NT2/D1 (cell line): ENCODE results near the gene UBAC1.

Experiments
- SUZ12 ChIP-seq: IDR thresholded peaks from 2 replicates; pipeline ENCODE4 v1.6.1; 2011; ENCODE audit not compliant: insufficient read length, insufficient read depth; ENCODE audit errors: extremely low read depth
- YY1 ChIP-seq: IDR thresholded peaks from 2 replicates; pipeline ENCODE4 v1.6.1; 2011; ENCODE audit not compliant: insufficient read length, insufficient read depth
- ZNF274 ChIP-seq: IDR thresholded peaks from 2 replicates; pipeline ENCODE4 v1.6.1; 2011; ENCODE audit warnings: mild to moderate bottlenecking, low read depth, low read length

DNA sequence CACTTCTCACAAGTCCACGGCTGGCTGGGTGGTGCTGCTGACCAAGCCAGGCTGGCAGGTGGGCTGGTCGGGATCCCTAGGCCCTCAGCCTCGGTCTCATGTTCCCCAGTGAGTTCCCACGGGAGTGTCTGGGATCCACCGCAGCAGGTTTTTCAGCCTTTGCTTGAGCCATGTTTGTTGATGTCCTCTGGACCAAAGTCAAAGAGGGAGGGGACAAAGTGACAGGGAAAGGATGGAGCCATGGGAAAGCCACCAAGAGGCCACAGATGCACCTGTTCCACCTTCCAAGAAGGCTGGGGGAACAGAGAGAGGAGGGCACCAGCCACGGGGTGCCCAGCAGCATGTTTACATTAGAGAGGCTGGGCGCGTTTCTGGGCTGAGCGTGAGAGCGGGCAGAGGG, 2.8 kb upstream of the UBAC1 start:
- no peak for TF ChIP-seq YY1
- no peak for TF ChIP-seq ZNF274
- no peak for TF ChIP-seq SUZ12
